ENCODE results near the gene ASAP2.

DNA sequence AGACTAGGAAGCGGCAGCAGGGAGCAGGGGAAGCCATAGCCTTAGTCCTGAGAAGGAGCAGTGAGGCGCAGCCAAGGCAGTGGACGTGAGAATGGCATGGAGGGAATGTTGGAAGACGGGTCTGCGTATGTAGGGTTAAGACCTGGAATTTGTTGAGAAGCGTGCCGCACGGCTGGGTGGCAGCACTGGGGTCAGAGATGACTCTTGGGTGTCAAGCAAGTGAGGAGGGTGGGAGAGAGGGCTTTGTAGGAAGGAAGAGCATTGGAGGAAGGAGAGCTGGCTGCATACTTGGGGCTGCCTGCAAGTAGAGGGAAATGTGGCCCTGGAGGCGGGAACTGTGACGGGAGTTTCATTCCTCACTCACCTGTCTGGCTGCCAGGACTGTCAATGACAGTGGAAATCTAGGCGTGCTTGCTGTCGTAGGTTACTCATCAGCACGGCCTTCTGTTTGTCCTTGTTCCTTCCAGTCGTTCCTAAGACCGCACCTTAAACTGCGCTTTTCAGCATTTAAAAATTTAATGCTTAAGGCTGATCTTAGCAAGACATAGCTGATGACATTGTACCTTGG lies 108.8 kb downstream of the ASAP2 start:
- TF ChIP-seq, protein P1, sequence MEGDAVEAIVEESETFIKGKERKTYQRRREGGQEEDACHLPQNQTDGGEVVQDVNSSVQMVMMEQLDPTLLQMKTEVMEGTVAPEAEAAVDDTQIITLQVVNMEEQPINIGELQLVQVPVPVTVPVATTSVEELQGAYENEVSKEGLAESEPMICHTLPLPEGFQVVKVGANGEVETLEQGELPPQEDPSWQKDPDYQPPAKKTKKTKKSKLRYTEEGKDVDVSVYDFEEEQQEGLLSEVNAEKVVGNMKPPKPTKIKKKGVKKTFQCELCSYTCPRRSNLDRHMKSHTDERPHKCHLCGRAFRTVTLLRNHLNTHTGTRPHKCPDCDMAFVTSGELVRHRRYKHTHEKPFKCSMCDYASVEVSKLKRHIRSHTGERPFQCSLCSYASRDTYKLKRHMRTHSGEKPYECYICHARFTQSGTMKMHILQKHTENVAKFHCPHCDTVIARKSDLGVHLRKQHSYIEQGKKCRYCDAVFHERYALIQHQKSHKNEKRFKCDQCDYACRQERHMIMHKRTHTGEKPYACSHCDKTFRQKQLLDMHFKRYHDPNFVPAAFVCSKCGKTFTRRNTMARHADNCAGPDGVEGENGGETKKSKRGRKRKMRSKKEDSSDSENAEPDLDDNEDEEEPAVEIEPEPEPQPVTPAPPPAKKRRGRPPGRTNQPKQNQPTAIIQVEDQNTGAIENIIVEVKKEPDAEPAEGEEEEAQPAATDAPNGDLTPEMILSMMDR (IDR thresholded peaks at IDR 0.05; ENCODE audit: poor library complexity, severe bottlenecking), result no peak
- TF ChIP-seq EP300 (conservative IDR thresholded peaks at IDR 0.05; ENCODE audit: poor library complexity, severe bottlenecking) (no peak), EZH2 (IDR thresholded peaks at IDR 0.05; ENCODE audit: borderline replicate concordance, insufficient read depth, low read length, poor library complexity, severe bottlenecking) (no peak), MXI1 (conservative IDR thresholded peaks at IDR 0.05; ENCODE audit: poor library complexity, severe bottlenecking) (no peak), POLR2AphosphoS5 (IDR thresholded peaks at IDR 0.05) (no peak), TAF1 (IDR thresholded peaks at IDR 0.05; ENCODE audit: low read depth) (no peak), SMC3 (conservative IDR thresholded peaks at IDR 0.05; ENCODE audit: poor library complexity) (no peak)
- TF ChIP-seq, protein P2, sequence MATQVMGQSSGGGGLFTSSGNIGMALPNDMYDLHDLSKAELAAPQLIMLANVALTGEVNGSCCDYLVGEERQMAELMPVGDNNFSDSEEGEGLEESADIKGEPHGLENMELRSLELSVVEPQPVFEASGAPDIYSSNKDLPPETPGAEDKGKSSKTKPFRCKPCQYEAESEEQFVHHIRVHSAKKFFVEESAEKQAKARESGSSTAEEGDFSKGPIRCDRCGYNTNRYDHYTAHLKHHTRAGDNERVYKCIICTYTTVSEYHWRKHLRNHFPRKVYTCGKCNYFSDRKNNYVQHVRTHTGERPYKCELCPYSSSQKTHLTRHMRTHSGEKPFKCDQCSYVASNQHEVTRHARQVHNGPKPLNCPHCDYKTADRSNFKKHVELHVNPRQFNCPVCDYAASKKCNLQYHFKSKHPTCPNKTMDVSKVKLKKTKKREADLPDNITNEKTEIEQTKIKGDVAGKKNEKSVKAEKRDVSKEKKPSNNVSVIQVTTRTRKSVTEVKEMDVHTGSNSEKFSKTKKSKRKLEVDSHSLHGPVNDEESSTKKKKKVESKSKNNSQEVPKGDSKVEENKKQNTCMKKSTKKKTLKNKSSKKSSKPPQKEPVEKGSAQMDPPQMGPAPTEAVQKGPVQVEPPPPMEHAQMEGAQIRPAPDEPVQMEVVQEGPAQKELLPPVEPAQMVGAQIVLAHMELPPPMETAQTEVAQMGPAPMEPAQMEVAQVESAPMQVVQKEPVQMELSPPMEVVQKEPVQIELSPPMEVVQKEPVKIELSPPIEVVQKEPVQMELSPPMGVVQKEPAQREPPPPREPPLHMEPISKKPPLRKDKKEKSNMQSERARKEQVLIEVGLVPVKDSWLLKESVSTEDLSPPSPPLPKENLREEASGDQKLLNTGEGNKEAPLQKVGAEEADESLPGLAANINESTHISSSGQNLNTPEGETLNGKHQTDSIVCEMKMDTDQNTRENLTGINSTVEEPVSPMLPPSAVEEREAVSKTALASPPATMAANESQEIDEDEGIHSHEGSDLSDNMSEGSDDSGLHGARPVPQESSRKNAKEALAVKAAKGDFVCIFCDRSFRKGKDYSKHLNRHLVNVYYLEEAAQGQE (IDR thresholded peaks at IDR 0.05; ENCODE audit: borderline replicate concordance), result no peak
